ENCODE measurements around the gene RAB6A. TPM values are rescaled to one million over a fixed set of nuclear protein-coding genes. Genes with fewer than 3 reads are reported as not detected.

The RAB6A gene
- total and polyA plus RNA-seq, 2 of the 8 experiments (the other 6 are each of a cell fraction or from before 2014, with no cell fraction given) = 24.4 to 88.6 TPM

DNA sequence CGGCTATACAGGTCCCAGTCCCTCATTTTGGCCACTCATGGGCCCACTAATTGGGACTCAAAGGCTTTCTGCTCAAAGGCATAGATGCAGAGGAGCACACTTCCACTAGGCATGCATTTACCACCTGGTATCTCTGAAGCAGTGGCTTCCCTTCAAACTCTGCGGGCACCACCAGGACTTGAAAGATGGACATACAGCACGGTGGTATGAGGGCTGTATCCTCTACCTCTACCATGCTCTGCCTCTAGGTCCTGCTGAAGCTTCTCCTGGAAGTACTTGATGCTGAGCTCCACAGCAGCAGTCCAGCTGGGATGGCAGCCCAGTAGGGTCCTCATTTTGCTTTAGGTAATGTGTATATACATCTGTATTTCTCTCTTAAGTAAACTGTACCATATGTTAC lies 49.9 kb downstream of the RAB6A start:
- FAIRE-seq = no peak
- Histone ChIP-seq H4K91ac (replicated peaks; ENCODE audit: insufficient read length, low read length) (no peak overlapping the region), H3K14ac (ENCODE audit: insufficient read length) (no peak overlapping the region), H3K27ac (ENCODE audit: low read depth, low read length) (no peak overlapping the region), H2BK5ac (ENCODE audit: low read depth, low read length) (no peak overlapping the region), H2AFZ (ENCODE audit: low read length) (no peak overlapping the region), H4K8ac (ENCODE audit: extremely low read depth, insufficient read depth, low read length) (no peak overlapping the region), H3K56ac (replicated peaks; ENCODE audit: insufficient read length, low read depth, low read length) (no peak overlapping the region), H4K20me1 (replicated peaks in 1 of 2; ENCODE audit: control insufficient read depth in 1 of 2, insufficient read depth in 2 of 2, low read length in 2 of 2) (no peaks in the 10 kb centered on the region), H2BK20ac (ENCODE audit: low read length) (no peak overlapping the region), H2BK120ac (replicated peaks; ENCODE audit: low read depth, low read length) (no peak overlapping the region), H3K79me1 (ENCODE audit: low read depth, low read length) (no peaks in the 10 kb centered on the region), H3K23me2 (ENCODE audit: low read depth, low read length) (no peaks in the 10 kb centered on the region), H2BK15ac (ENCODE audit: low read length) (no peak overlapping the region), H3K4ac (replicated peaks; ENCODE audit: insufficient read length, low read depth, low read length) (no peak overlapping the region), H4K5ac (ENCODE audit: insufficient read length, low read depth, low read length) (no peak overlapping the region), H2BK12ac (ENCODE audit: low read depth, low read length) (no peak overlapping the region), H3K9me3 (ENCODE audit: insufficient read depth in 2 of 2, low read depth in 1 of 2, low read length in 1 of 2) (no peaks in the 10 kb centered on the region), H3K4me2 (ENCODE audit: insufficient read depth in 1 of 2, low read depth in 2 of 2, low read length in 2 of 2) (no peak overlapping the region), H3K27me3 (replicated peaks in 1 of 4; ENCODE audit: control insufficient read depth in 3 of 4, extremely low read depth in 1 of 4, insufficient read depth in 3 of 4, low read length in 3 of 4) (no peaks in the 10 kb centered on the region), H3K4me3 (ENCODE audit: extremely low read depth in 1 of 4, insufficient read depth in 2 of 4, low read depth in 3 of 4, low read length in 4 of 4) (no peak overlapping the region), H3K18ac (ENCODE audit: extremely low read depth, low read length) (no peak overlapping the region), H3K36me3 (ENCODE audit: control insufficient read depth in 2 of 4, insufficient read depth in 4 of 4, low read length in 3 of 4) (peaks cover 0 to 7% (median 0%) of the 10 kb centered on the region in 4 experiments; a peak in 5 of 8 replicates), H3K23ac (ENCODE audit: insufficient read length) (no peak overlapping the region), H2AK5ac (ENCODE audit: low read depth, low read length) (no peak overlapping the region), H3K9ac (replicated peaks in 1 of 4; ENCODE audit: extremely low read depth in 1 of 4, low read depth in 3 of 4, low read length in 3 of 4) (no peak overlapping the region), H3K79me2 (ENCODE audit: control insufficient read depth in 1 of 2, insufficient read depth in 2 of 2, low read length in 2 of 2) (no peaks in the 10 kb centered on the region), H3K4me1 (replicated peaks in 1 of 4; ENCODE audit: control insufficient read depth in 3 of 4, insufficient read depth in 4 of 4, low read length in 3 of 4) (no peaks in the 10 kb centered on the region)
- DNase-seq (ENCODE audit: low read depth in 1 of 2, low spot score in 2 of 2) = no peak
- TF ChIP-seq ATF2 (IDR thresholded peaks at IDR 0.05; ENCODE audit: low read length) (no peak), SP4 (IDR thresholded peaks at IDR 0.05; ENCODE audit: low read length) (no peak), NANOG (IDR thresholded peaks at IDR 0.05; ENCODE audit: insufficient read depth, low read depth, low read length, poor library complexity, severe bottlenecking) (no peak), KDM1A (IDR thresholded peaks at IDR 0.05; ENCODE audit: borderline replicate concordance, low read length) (no peak), MAX (IDR thresholded peaks at IDR 0.05) (no peak), RNF2 (IDR thresholded peaks at IDR 0.05; ENCODE audit: borderline replicate concordance, low read depth, low read length, missing control alignments, poor library complexity, severe bottlenecking) (no peak), TAF1 (IDR thresholded peaks at IDR 0.05; ENCODE audit: low read depth, low read length) (no peak), ASH2L (IDR thresholded peaks at IDR 0.05; ENCODE audit: low read length) (no peak), POU5F1 (IDR thresholded peaks at IDR 0.05; ENCODE audit: low read depth, low read length) (no peak), CHD1 (IDR thresholded peaks at IDR 0.05; ENCODE audit: low read depth, low read length) (no peak), KDM5A (IDR thresholded peaks at IDR 0.05; ENCODE audit: low read length) (no peak)
- WGBS, 2 experiments (ENCODE audit: extremely low coverage in 1 of 2, insufficient coverage in 1 of 2, insufficient read length in 1 of 2, insufficient replicate concordance in 2 of 2, low coverage in 1 of 2, low lambda C conversion rate in 2 of 2, missing lambda C conversion rate in 1 of 2) = 92% methylated on average over 3 of the region's 3 CpGs; no CpG with 5 or more reads in 1 of the 2 experiments
- POLR2A ChIA-PET (ENCODE audit: partially characterized antibody) = no interaction called here
- CTCF ChIA-PET (ENCODE audit: partially characterized antibody) = interaction anchor here (0.6 to 2.5 kb wide), 5 partner anchors 17 to 249 kb away, joined by 3 to 9 read pairs (median 3); no protein-coding TSS in a partner anchor

Measured in H1 (cell line).